MM.1S (cell line): ENCODE measurements around the gene SETMAR.

Experiments used
- CTCF ChIP-seq: fragments of 300-600 bp; sonication (generic); IDR thresholded peaks from 2 replicates; pipeline ENCODE4 v1.5.1; 2016; ENCODE audit warnings: antibody characterized with exemption, low read length, mixed read lengths
- EZH2 ChIP-seq: fragments of 300-600 bp; sonication (generic); optimal IDR thresholded peaks from 2 replicates; pipeline ENCODE3; 2017; ENCODE audit warnings: low read depth, mild to moderate bottlenecking, antibody characterized with exemption, low read length, mixed read lengths
- EZH2phosphoT487 ChIP-seq: fragments of 300-600 bp; sonication (generic); IDR thresholded peaks from 2 replicates; pipeline ENCODE4 v1.6.1; 2018; ENCODE audit warnings: antibody characterized with exemption, low read length

GRCh38 chr3:4313606-4314293, 10.6 kb downstream of the SETMAR start:
- TF ChIP-seq CTCF: no peak
- no peak for TF ChIP-seq EZH2
- no peak for TF ChIP-seq EZH2phosphoT487
